K562 (cell line): ENCODE measurements around the gene SLC5A5. TPM values are rescaled to one million over a fixed set of nuclear protein-coding genes. Genes with fewer than 3 reads are reported as not detected.

Experiments used
- ATAC-seq: fragments of 200-7000 bp; cut with Tn5 transposase; 3 replicates; pipeline ENCODE4 v1.9.1; 2020; ENCODE audit warnings: moderate library complexity
- BruUV-seq: library from RNA; stranded (reverse); fragments of 400-500 nt; replicated peaks from 2 replicates; lab custom pipeline; 2021; lab: Mats Ljungman, UMichigan
- CTCF ChIA-PET: fragments of 300-600 bp; formaldehyde crosslinking; extraction: SDS; loops from one replicate; lab custom pipeline; 2021; ENCODE audit warnings: low intra/inter-chr PET ratio; lab: Yijun Ruan, JAX
- POLR2A ChIA-PET: fragments of 300-600, 350-650 bp; sonication (Branson Sonifier 250); formaldehyde crosslinking; extraction: SDS; loops from one replicate; lab custom pipeline; 2021; ENCODE audit warnings: antibody characterized with exemption, inconsistent platforms; lab: Yijun Ruan, JAX
- DNase-seq, 4 experiments: peaks; one replicate each; pipeline versions ENCODE4 v3.0.0 to v3.0.0-alpha.2; 2011 to 2018; ENCODE audit warnings: low spot score in 3 of 4, mixed read lengths in 3 of 4; ENCODE audit errors: extremely low read depth in 1 of 4
- FAIRE-seq: peaks from 2 replicates; lab custom pipeline; 2011; peaks lifted over from hg19 to GRCh38; lab: Jason Lieb, UNC
- H2AFZ ChIP-seq: 2 replicates; pipeline ENCODE4 v1.6.0; 2011; ENCODE audit warnings: low read depth, low read length, control low read depth, inconsistent platforms
- H3K27ac ChIP-seq: fragments of 200-600 bp; 3 replicates; pipeline ENCODE4 v1.8.0; 2011; ENCODE audit warnings: low read depth, mild to moderate bottlenecking, control low read depth, inconsistent platforms, low read length, moderate library complexity, mixed read lengths; ENCODE audit errors: extremely low read depth
- H3K27me3 ChIP-seq, 2 experiments: fragments of 300-600 bp in 1 of 2; 2 replicates in 1 of 2; 3 replicates in 1 of 2; pipeline versions ENCODE4 v1.6.0 to v1.8.0; 2011; ENCODE audit warnings: inconsistent platforms in 2 of 2, low read length in 2 of 2, mild to moderate bottlenecking in 1 of 2, mixed read lengths in 1 of 2, moderate library complexity in 1 of 2; ENCODE audit not compliant: control insufficient read depth in 2 of 2, insufficient read depth in 2 of 2
- H3K36me3 ChIP-seq: fragments of 300-600 bp; 3 replicates; pipeline ENCODE4 v1.8.0; 2011; ENCODE audit warnings: mild to moderate bottlenecking, low read length, inconsistent platforms; ENCODE audit not compliant: control insufficient read depth, insufficient read depth
- H3K4me1 ChIP-seq, 2 experiments: fragments of 200-600 bp in 1 of 2; replicated peaks in 1 of 2; 2 replicates in 1 of 2; 3 replicates in 1 of 2; pipeline versions ENCODE4 v1.5.1 to v1.8.0; 2011; ENCODE audit warnings: inconsistent platforms in 2 of 2, low read length in 2 of 2, mild to moderate bottlenecking in 1 of 2, mixed read lengths in 1 of 2, moderate library complexity in 1 of 2; ENCODE audit not compliant: control insufficient read depth in 2 of 2, insufficient read depth in 2 of 2
- H3K4me2 ChIP-seq: 2 replicates; pipeline ENCODE4 v1.6.1; 2011; ENCODE audit warnings: low read length, control low read depth, inconsistent platforms, mixed read lengths; ENCODE audit not compliant: insufficient read depth
- H3K4me3 ChIP-seq: fragments of 200-600 bp; sonication (generic), shearing (Covaris generic); 2 replicates; pipeline ENCODE4 v1.5.1; 2016; ENCODE audit warnings: control low read depth, inconsistent platforms
- H3K79me2 ChIP-seq: fragments of 200-600 bp; 3 replicates; pipeline ENCODE4 v1.8.0; 2011; ENCODE audit warnings: low read length, inconsistent platforms; ENCODE audit not compliant: control insufficient read depth, insufficient read depth
- H3K9ac ChIP-seq, 2 experiments: 2 replicates each; pipeline versions ENCODE4 v1.6.0 to v1.6.1; 2011; ENCODE audit warnings: low read depth in 2 of 2, low read length in 2 of 2, control low read depth in 1 of 2, inconsistent platforms in 1 of 2, mild to moderate bottlenecking in 1 of 2, mixed read lengths in 1 of 2; ENCODE audit not compliant: insufficient read depth in 1 of 2
- H3K9me1 ChIP-seq: one replicate; pipeline ENCODE4 v1.6.0; 2011; ENCODE audit warnings: inconsistent platforms, mild to moderate bottlenecking, low read length, moderate library complexity; ENCODE audit not compliant: control insufficient read depth, insufficient read depth
- H3K9me3 ChIP-seq: replicated peaks from 2 replicates; pipeline ENCODE4 v1.5.1; 2011; ENCODE audit warnings: low read depth, low read length, inconsistent platforms; ENCODE audit not compliant: control insufficient read depth, insufficient read depth
- H4K20me1 ChIP-seq: replicated peaks from 2 replicates; pipeline ENCODE4 v1.6.1; 2011; ENCODE audit warnings: low read length, inconsistent platforms, mixed read lengths; ENCODE audit not compliant: control insufficient read depth, insufficient read depth
- E2F1 ChIP-seq: sonication (generic); formaldehyde crosslinking; IDR thresholded peaks from 2 replicates; pipeline ENCODE4 v1.8.1; 2023; ENCODE audit warnings: mild to moderate bottlenecking, missing genetic modification reagents, moderate library complexity
- ELK1 ChIP-seq: sonication (generic); formaldehyde crosslinking; IDR thresholded peaks from 2 replicates; pipeline ENCODE4 v1.8.1; 2022; ENCODE audit warnings: missing genetic modification reagents
- MGA ChIP-seq: fragments of 450-650 bp; IDR thresholded peaks from 2 replicates; pipeline ENCODE4 v1.6.1; 2016; ENCODE audit warnings: mild to moderate bottlenecking, moderate library complexity
- POLR2A ChIP-seq: fragments of 450-650 bp; conservative IDR thresholded peaks from 2 replicates; pipeline ENCODE4 v1.6.1; 2016
- POLR2AphosphoS2 ChIP-seq: IDR thresholded peaks from 2 replicates; pipeline ENCODE4 v1.6.1; 2012; ENCODE audit warnings: low read length, improper control_type of control experiment
- POLR2G ChIP-seq: fragments of 200-400 bp; formaldehyde crosslinking; IDR thresholded peaks from 2 replicates; pipeline ENCODE4 v1.6.1; 2017; ENCODE audit warnings: low read depth, mild to moderate bottlenecking, antibody characterized with exemption, low read length, moderate library complexity
- THAP7 ChIP-seq: fragments of 250-450 bp; sonication (Bioruptor Pico); IDR thresholded peaks from 2 replicates; pipeline ENCODE4 v1.5.0; 2021
- ZSCAN29 ChIP-seq: fragments of 450-650 bp; IDR thresholded peaks from 2 replicates; pipeline ENCODE4 v1.6.1; 2017
- WGBS: fragments of 100-300 bp; shearing (Covaris generic); methylation state at CpG from one replicate; pipeline ENCODE4 v1.1.6; 2016; ENCODE audit warnings: low coverage, mixed read lengths; ENCODE audit not compliant: insufficient coverage; ENCODE audit errors: missing lambda C conversion rate; 5-methylcytosine and 5-hydroxymethylcytosine counted together
- in situ Hi-C: fragments of 300-500 bp; cut with MboI; formaldehyde crosslinking; loops from 4 replicates; pipeline ENCODE4 v1.15.0; 2018; ENCODE audit warnings: inconsistent platforms, mixed read lengths
- intact Hi-C: fragments of 100-400 bp; cut with micrococcal nuclease; formaldehyde crosslinking; loops from 2 replicates; pipeline ENCODE4 v1.14.2; 2022
- polyA plus RNA-seq, 8 experiments: library from polyadenylated mRNA; depleted of rRNA in 4 of 8; stranded (reverse) in 5 of 8; unstranded in 3 of 8; fragments of >200 nt; fragmentation: Nextera tagmentation in 2 of 8; fragmentation: Illumina TruSeq in 1 of 8; extraction: Ambion mirVana in 2 of 8; extraction: Trizol in 1 of 8; gene quantifications; 2 replicates each; pipeline versions ENCODE4 v1.2.1 to v1.2.3, GENCODE V29; 2011 to 2014; ENCODE audit warnings: inconsistent platforms in 1 of 8, missing spikeins in 1 of 8
- total RNA-seq, 7 experiments: library from RNA; depleted of rRNA in 6 of 7; stranded (reverse); fragments of >200 nt in 6 of 7; fragmentation: Illumina TruSeq in 2 of 7; extraction: Trizol in 2 of 7; gene quantifications; 2 replicates each; pipeline versions ENCODE4 v1.2.1 to v1.2.3, GENCODE V29; 2011 to 2021; ENCODE audit warnings: low replicate concordance in 1 of 7

Gene SLC5A5
- total and polyA plus RNA-seq, 9 of the 15 experiments (the other 6 are each of a cell fraction or from before 2014, with no cell fraction given) = 0.10 to 0.73 (median 0.23) TPM

GRCh38 chr19:17860993-17861360 lies 10.8 kb upstream of the SLC5A5 start:
- peaks cover 51% of the 10 kb centered on the region for H4K20me1 ChIP-seq
- intact Hi-C loops = loop anchor here (10.0 kb wide), 1 partner anchor 194 kb away; no protein-coding TSS in a partner anchor
- H3K4me1 ChIP-seq = peaks cover 16 to 43% of the 10 kb centered on the region in 2 experiments; a peak in 4 of 5 replicates

More at GRCh38 chr19:17860993-17861360, 10.8 kb upstream of the SLC5A5 start:
- in situ Hi-C loops = no loop called here
- Histone ChIP-seq H3K4me2 (peak overlapping the region; percentile 100), H3K9ac (peak overlapping the region; percentile 99), H3K36me3 (peaks cover 48% of the 10 kb centered on the region), H3K9me1 (peaks cover 3% of the 10 kb centered on the region), H2AFZ (no peak overlapping the region), H3K27me3 (no peaks in the 10 kb centered on the region), H3K79me2 (peaks cover 43% of the 10 kb centered on the region), H3K4me3 (peak overlapping the region; percentile 82), H3K9me3 (no peaks in the 10 kb centered on the region), H3K27ac (peak overlapping the region; percentile 91)
- BruUV-seq = no TSS peak
- TF ChIP-seq POLR2A = 0 out of 2 replicates have a peak, but pooled peaks have one; percentile 4
- TF ChIP-seq ZSCAN29 = 0 out of 2 replicates have a peak, but pooled peaks have one; percentile 3
- no peak for TF ChIP-seq THAP7 (CRISPR knock-in tag)
- TF ChIP-seq POLR2G = peak; percentile 16; the same call in 1 of the 2 replicates
- TF ChIP-seq E2F1 = peak; percentile 42; the same call in 1 of the 2 replicates
- TF ChIP-seq POLR2AphosphoS2 = 0 out of 2 replicates have a peak, but pooled peaks have one; percentile 11
- no peak for TF ChIP-seq MGA
- TF ChIP-seq ELK1 = no peak
- FAIRE-seq (no peak), DNase-seq (peak in 3 of 4 experiments; percentile 24 to 35 (median 31)), ATAC-seq (no peak)
- 0% methylated on average over 7 of the region's 7 CpGs for WGBS
- CTCF ChIA-PET = no interaction called here
- POLR2A ChIA-PET = interaction anchor here (0.6 to 4.0 kb wide), 16 partner anchors 10 to 1019 kb away, joined by 3 to 51 read pairs (median 3); partner anchors contain the start of genes CCDC124, JAK3 and SLC5A5
